Renal pelvis (tissue), 12 donors: ENCODE results near the gene ANKRD30B. TPM values are rescaled to one million over a fixed set of nuclear protein-coding genes. Genes with fewer than 3 reads are reported as not detected.
"Not testable (repeated sequence)": the region's sequence is repeated elsewhere in the genome, so short reads cannot be mapped to it uniquely, and the experiment has no call there.

Experiments used
- DNase-seq: peaks from one replicate; pipeline ENCODE4 v3.0.0-alpha.2; 2013
- long read RNA-seq, 16 experiments: transcript quantifications; one replicate each; lab custom pipeline, GENCODE V29; 2026
- polyA plus RNA-seq, 3 donors: library from polyadenylated mRNA; unstranded; fragments of 120-200 nt; gene quantifications; one replicate each; pipeline ENCODE4 v1.2.1, GENCODE V29; 2013; ENCODE audit not compliant: insufficient read length in 3 of 3

Gene ANKRD30B
- under 1 TPM; 0.07 to 0.14 (median 0.08) TPM for polyA plus RNA-seq
- long read RNA-seq, donor 1, result 0 reads
- long read RNA-seq, donor 2, result 0 reads
- long read RNA-seq, donor 3, result 0 reads
- long read RNA-seq, donor 4, result 0 reads
- long read RNA-seq, donor 5, result 0 reads
- long read RNA-seq, donor 6, result 0 reads
- long read RNA-seq, donor 7, result 0 reads
- long read RNA-seq, donor 8, result 0 reads
- long read RNA-seq, donor 9, result 0 reads
- long read RNA-seq, donor 10, result 0 reads
- long read RNA-seq, donor 11, result 0 reads
- long read RNA-seq, donor 12, result 0 reads
- long read RNA-seq, donor 13, result 0 reads
- long read RNA-seq, donor 14, result 0 reads
- long read RNA-seq, donor 15, result 0 reads
- long read RNA-seq, donor 16, result 0 reads

GRCh38 chr18:14747513-14748474 lies at the start of gene ANKRD30B:
Gene ANKRD30B, plus strand, starts transcription at chr18:14748172. Its CDS starts 248 bp downstream, at chr18:14748420.
- DNase-seq, result peak; percentile 20

- DNase-seq, result not testable (repeated sequence)
Observed at GRCh38 chr18:14701286-14702040, 46.5 kb upstream of the ANKRD30B start.

DNA sequence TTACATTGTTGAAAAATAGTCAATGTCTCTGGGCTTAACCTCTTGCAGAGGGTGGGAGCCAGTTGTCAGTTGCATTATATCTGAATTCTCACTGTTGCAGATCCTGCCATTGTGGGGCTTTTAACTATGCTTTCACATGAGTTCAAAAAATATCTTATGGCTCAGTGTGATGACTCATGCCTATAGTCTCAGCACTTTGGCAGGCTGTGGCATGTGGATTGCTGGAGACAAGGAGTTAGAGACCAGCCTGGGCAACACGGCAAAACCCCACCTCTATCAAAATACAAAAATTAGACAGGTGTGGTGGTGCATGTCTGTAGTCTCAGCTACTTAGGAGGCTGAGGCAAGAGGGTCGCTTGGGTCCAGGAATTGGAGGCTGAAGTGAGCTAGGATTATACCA lies 38.2 kb upstream of the ANKRD30B start:
- not testable (repeated sequence) for DNase-seq

- not testable (repeated sequence) for DNase-seq
Observed at GRCh38 chr18:14721569-14721968, 26.4 kb upstream of the ANKRD30B start.

DNA sequence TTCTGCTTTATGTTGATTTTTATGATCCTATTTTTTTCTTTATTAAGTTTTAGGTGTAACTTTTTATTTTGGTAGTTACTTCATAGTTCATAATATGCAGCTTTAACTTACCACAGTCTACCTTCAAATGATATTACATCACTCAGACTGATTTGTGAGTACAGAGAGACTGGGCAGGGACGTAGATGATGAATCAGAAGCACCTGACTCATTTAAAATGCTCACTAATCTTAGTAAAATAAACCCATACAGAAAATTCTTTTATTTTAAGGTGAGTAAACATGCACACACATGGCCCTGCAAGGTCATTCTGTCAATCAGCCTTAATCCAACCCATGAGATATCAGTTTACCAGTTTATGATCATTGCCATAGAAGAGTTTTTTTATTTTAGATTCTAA lies 8.9 kb upstream of the ANKRD30B start:
- not testable (repeated sequence) for DNase-seq

- DNase-seq, result no peak
Observed at GRCh38 chr18:14746897-14747296, 1.1 kb upstream of the ANKRD30B start.

GRCh38 chr18:14748496-14748895 lies 524 bp downstream of the ANKRD30B start:
- DNase-seq, result no peak

DNA sequence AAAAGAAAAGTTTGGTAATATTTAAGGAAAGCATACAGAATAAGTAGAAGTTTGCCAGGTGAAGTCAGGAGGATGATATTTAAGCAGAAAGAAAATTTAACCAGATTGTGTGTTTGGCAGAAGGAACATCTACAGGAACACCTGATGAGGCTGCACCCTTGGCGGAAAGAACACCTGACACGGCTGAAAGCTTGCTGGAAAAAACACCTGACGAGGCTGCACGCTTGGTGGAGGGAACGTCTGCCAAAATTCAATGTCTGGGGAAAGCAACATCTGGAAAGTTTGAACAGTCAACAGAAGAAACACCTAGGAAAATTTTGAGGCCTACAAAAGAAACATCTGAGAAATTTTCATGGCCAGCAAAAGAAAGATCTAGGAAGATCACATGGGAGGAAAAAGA lies 15.6 kb downstream of the ANKRD30B start:
- not testable (repeated sequence) for DNase-seq

- DNase-seq, result no peak
Observed at GRCh38 chr18:14767474-14767873, 19.5 kb downstream of the ANKRD30B start.

DNA sequence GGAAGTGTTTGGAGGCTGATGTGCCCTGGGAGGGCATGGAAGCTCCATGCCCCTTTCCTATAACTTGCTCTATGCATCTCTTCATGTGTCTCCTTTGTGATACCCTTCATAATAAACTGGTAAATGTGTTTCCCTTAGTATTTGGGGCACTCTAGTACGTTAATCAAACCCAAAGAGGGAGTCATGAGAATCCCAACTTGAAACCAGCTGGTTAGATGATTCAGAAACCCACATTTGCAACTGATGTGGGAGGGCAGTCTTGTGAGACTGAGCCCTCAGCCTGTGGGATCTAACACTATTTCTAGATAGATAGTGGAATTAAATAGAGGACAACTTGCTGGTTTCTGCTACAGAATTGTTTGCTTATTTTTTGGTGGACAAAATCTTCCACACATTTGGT lies 20.3 kb downstream of the ANKRD30B start:
- DNase-seq, result no peak

DNA sequence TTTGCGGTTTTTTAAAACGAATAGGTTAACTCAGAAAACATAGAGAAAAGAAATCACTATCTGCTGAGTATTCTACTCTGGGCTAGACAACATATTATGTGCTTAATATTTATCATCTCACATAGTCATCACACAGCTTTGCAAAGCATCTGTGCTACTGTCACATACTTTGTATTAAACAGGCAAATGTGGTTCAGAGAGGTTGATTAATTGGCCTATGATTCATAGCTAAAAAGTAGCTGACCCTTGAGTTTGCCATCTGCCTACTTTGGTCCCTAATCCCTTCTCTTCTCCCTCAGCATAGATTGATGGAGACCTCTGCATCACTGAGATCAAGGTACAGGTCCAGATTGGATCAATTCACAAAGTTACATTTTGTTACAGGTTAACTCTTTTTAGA lies 21.4 kb downstream of the ANKRD30B start:
- DNase-seq, result no peak

GRCh38 chr18:14776801-14777200 lies 28.8 kb downstream of the ANKRD30B start:
- DNase-seq, result no peak

- no peak for DNase-seq
Observed at GRCh38 chr18:14781671-14782070, 33.7 kb downstream of the ANKRD30B start.

DNA sequence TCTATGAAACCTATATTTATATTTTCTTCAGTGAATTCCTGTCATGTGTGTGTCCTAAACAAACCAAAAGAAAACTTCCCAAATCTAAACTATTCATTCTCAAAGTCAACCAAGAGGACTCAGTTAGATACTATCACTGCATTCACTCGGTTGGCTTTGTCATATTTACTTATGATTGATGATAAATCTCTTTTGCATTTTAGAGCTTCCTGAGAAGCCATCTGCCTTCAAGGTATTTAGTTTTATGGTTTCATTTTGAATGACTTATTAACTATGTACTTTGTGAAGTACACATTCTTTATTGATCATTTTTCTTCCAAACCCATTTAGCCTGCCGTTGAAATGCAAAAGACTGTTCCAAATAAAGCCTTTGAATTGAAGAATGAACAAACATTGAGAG lies 36.2 kb downstream of the ANKRD30B start:
- no peak for DNase-seq

DNA sequence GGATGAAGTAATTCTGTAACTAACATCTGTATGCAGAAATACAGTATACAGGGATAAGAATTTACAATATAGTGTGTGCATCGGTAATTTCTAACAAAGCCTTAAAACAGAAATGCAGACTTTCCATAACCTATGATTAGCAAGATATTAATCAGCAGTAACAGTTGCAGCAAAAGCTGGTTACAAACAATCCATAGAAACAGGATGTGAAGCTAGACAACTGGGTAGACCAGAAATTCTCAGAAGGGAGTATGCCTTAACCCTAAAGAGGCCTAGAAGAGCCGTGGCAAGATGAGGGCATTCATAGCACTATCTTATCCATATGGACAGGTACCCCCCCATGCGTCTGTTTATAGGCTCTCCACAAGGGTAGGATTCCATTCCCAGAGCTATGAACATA lies 48.9 kb downstream of the ANKRD30B start:
- not testable (repeated sequence) for DNase-seq

GRCh38 chr18:14797969-14798764 lies 50.2 kb downstream of the ANKRD30B start:
- not testable (repeated sequence) for DNase-seq

DNA sequence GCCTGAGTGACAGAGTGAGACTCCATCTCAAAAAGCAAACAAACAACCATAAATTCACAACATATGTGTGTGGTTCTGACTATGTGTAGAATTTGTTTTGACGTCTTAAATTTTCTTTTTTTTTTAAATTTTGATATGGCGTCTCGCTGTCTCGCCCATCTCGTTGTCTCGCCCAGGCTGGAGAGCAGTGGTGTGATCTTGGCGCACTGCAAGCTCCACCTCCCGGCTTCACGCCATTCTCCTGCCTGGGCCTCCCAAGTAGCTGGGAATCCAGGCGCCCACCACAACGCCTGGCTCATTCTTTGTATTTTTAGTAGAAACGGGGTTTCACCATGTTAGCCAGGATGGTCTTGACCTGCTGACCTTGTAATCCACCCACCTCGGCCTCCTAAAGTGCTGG lies 63.1 kb downstream of the ANKRD30B start:
- not testable (repeated sequence) for DNase-seq

GRCh38 chr18:14826972-14827632 lies 79.1 kb downstream of the ANKRD30B start:
- not testable (repeated sequence) for DNase-seq

DNA sequence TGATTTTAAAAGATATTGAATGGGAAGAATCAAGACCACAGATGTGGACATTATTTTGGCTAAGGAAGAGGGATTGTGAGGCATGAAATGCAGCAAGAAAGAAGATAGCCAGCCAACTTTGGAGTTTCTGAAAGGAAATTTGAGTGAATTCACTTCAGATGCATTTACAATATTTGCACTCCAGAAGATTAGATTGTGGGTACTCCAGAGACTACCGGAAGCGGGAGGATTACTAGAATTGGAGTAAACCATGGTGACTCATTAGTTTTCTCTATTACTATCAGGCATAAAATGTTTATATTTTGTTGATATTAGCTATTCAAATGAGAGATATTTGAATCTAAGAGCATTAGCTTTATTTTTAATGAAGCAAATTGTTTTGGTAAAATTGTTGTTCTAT lies 93.6 kb downstream of the ANKRD30B start:
- DNase-seq, result not testable (repeated sequence)

DNA sequence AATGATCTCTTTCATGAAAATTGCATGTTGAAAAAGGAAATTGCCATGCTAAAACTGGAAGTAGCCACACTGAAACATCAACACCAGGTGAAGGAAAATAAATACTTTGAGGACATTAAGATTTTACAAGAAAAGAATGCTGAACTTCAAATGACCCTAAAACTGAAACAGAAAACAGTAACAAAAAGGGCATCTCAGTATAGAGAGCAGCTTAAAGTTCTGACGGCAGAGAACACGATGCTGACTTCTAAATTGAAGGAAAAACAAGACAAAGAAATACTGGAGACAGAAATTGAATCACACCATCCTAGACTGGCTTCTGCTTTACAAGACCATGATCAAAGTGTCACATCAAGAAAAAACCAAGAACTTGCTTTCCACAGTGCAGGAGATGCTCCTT lies 103.6 kb downstream of the ANKRD30B start:
- DNase-seq, result not testable (repeated sequence)
